Activated CD8-positive, alpha-beta memory T cell treated with anti-CD3 and anti-CD28 coated beads, Interleukin-2, amount 10 ng/mL, durations not matched to agents 7 days and 5 days (primary cell): ENCODE results near the gene CFDP1. TPM values are rescaled to one million over a fixed set of nuclear protein-coding genes. Genes with fewer than 3 reads are reported as not detected.

ENCODE experiments used
- ATAC-seq: fragments of 150-1000 bp; cut with Tn5 transposase; one replicate; pipeline ENCODE4 v1.10.0; 2021; ENCODE audit warnings: moderate library complexity
- CTCF ChIA-PET: fragments of 350-600 bp; sonication (Branson Sonifier 250); formaldehyde crosslinking; loops from one replicate; lab custom pipeline; 2021; ENCODE audit warnings: antibody characterized with exemption; lab: Charles Lee
- DNase-seq: peaks from one replicate; pipeline ENCODE4 v3.0.0-alpha.2; 2020
- H3K27ac Mint-ChIP-seq: one replicate; pipeline ENCODE4 v1.8.0; 2021; ENCODE audit warnings: mild to moderate bottlenecking, mixed read lengths
- H3K27me3 Mint-ChIP-seq: one replicate; pipeline ENCODE4 v1.8.0; 2021; ENCODE audit warnings: mixed read lengths
- H3K36me3 Mint-ChIP-seq: one replicate; pipeline ENCODE4 v1.8.0; 2021; ENCODE audit warnings: mild to moderate bottlenecking, mixed read lengths
- H3K4me1 Mint-ChIP-seq: one replicate; pipeline ENCODE4 v1.8.0; 2021; ENCODE audit warnings: mixed read lengths
- H3K4me3 Mint-ChIP-seq: one replicate; pipeline ENCODE4 v1.8.0; 2021; ENCODE audit warnings: mild to moderate bottlenecking, moderate library complexity, mixed read lengths
- H3K9me3 Mint-ChIP-seq: one replicate; pipeline ENCODE4 v1.8.0; 2022; ENCODE audit warnings: low read depth, mixed read lengths
- total RNA-seq, 2 experiments: library from RNA; stranded (reverse); gene quantifications; one replicate each; pipeline ENCODE4 v1.2.3, GENCODE V29; 2021

CFDP1 gene
- total RNA-seq, 2 experiments from 2014 or later, result 31.4 to 44.0 TPM

DNA sequence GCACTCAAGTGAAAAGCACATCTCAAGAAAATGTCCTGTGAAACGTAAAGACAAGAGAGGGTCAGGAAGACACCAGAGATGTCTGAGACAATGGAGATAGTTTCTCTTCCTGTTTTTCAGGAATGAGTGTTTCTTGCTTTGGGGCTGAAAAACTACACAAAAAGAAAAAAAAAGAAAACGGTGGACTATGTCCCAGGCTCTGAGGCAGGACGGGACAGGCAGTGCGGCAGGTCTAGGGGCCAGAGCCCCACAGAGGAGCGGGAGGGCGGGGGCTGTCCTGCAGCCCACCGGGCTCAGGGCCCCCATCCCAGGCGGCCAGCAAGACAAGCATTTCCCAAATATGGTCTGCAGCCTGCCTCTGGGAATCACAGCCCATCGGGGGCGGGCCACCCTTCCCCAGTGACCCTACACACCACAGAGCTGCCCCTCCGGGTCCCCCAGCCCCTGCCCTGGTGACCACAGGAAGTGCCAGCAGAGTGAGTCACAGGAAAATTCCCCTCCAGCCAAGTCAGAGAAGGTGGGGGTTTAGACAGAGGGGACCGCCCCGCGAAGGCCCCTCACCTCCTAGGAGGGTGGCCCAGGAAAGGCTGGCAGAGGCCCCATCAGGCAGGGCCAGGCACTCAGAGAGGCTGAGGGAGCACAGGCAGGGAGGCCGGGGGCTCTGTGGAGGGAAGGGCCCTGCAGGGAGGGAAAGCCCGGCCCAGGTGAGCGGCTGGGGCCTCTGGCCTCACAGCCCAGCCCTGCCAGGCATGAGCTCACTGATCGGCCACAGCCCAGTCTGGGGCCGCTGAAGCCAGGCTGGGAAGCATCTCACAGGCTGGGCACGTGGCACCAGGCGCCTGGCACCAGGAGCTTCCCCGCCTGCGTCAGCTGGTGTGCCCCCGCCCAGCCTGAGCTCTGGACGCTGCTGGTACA is 188.2 kb downstream of the CFDP1 start:
- CTCF ChIA-PET, result interaction anchor here (0.6 to 0.9 kb wide), 2 partner anchors 102 to 140 kb away, joined by 3 read pairs; no protein-coding TSS in a partner anchor
- DNase-seq, result no peak
- Mint-ChIP-seq H3K27ac (no peak overlapping the region), H3K4me3 (no peak overlapping the region), H3K36me3 (no peaks in the 10 kb centered on the region), H3K4me1 (no peaks in the 10 kb centered on the region), H3K9me3 (no peaks in the 10 kb centered on the region), H3K27me3 (peaks cover 21% of the 10 kb centered on the region)
- ATAC-seq, result no peak

DNA sequence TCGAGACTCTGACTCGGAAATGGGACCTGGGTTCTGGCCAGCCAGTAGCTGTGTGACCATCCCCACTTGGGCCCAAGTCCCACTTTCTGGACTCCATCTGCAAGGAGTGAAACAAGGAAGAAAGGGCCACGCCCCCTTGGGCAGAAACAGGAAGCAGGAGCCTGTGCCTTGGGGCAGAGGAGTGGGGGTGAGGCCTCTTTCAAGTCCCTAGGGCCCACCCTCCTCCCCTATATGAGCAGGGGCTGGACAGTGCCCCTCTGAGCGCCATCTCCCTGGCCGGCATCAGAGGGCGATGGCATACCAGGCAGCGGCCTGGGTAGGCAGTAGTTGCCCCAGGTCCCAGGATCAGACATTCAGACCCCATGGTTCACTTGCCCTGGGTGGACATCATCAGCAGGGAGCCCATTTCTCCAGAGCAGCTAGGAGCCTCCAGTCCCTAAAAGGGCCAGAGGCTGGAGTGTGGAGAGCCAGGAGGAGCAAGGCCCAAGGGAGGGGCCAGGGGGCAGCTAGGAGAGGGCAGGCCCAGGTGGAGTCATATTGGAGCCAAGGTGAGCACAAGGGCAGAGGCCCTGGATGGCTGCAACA is 189.0 kb downstream of the CFDP1 start:
- no peak overlapping the region for H3K27ac Mint-ChIP-seq
- no peak for ATAC-seq
- CTCF ChIA-PET, result interaction anchor here (0.9 kb wide), 1 partner anchor 141 kb away, joined by 3 read pairs; no protein-coding TSS in a partner anchor
- DNase-seq, result no peak
- no peaks in the 10 kb centered on the region for H3K4me1 Mint-ChIP-seq
- no peaks in the 10 kb centered on the region for H3K36me3 Mint-ChIP-seq
- no peak overlapping the region for H3K4me3 Mint-ChIP-seq
- no peaks in the 10 kb centered on the region for H3K9me3 Mint-ChIP-seq
- peaks cover 13% of the 10 kb centered on the region for H3K27me3 Mint-ChIP-seq

Other genes with a start within 250 kb of the CFDP1 start
- not detected for gene CTRB2, start 226.3 kb downstream of the CFDP1 start, total RNA-seq
- not detected for gene CTRB1, start 214.5 kb downstream of the CFDP1 start, total RNA-seq
- under 1 TPM in 1 of 2 experiments, not detected in 1; 0.19 TPM for gene BCAR1, start 181.9 kb downstream of the CFDP1 start, total RNA-seq
- gene TMEM170A, start 31.2 kb upstream of the CFDP1 start, total RNA-seq, result 10 to 100 TPM; 31.1 to 33.7 TPM
- under 1 TPM in 1 of 2 experiments, not detected in 1; 0.05 TPM for gene CHST6, start 61.9 kb upstream of the CFDP1 start, total RNA-seq
- under 1 TPM in 1 of 2 experiments, not detected in 1; 0.14 TPM for gene CHST5, start 102.6 kb upstream of the CFDP1 start, total RNA-seq
- gene TMEM231, start 122.7 kb upstream of the CFDP1 start, total RNA-seq, result 1 to 10 TPM; 2.9 to 3.2 TPM
- 10 to 100 TPM; 59.9 to 70.8 TPM for gene GABARAPL2, start 132.9 kb upstream of the CFDP1 start, total RNA-seq
- 10 to 100 TPM; 48.3 to 57.2 TPM for gene ADAT1, start 189.8 kb upstream of the CFDP1 start, total RNA-seq
- gene KARS1, start 214.2 kb upstream of the CFDP1 start, total RNA-seq, result 100 to 1,000 TPM; 182 to 220 TPM
- gene TERF2IP, start 214.3 kb upstream of the CFDP1 start, total RNA-seq, result 10 to 100 TPM; 71.1 to 91.4 TPM
- gene CPHXL2, start 243.5 kb upstream of the CFDP1 start, total RNA-seq, result not detected